Upper lobe of left lung (tissue), 4 donors: ENCODE data around the gene RHOB.

Source experiments
- CTCF ChIP-seq, 6 experiments: fragments of 450-650 bp in 4 of 6; fragments of 200-600 bp in 2 of 6; sonication (generic) in 2 of 6; IDR thresholded peaks; one replicate each; pipeline ENCODE4 v1.5.1; 2016 to 2019; ENCODE audit warnings: antibody characterized with exemption in 6 of 6
- POLR2A ChIP-seq, 4 donors: fragments of 450-650 bp; IDR thresholded peaks; one replicate each; pipeline ENCODE4 v1.5.1; 2016 to 2017; ENCODE audit warnings: antibody characterized with exemption in 4 of 4, mild to moderate bottlenecking in 2 of 4

- no peak for TF ChIP-seq POLR2A (IDR thresholded peaks at IDR 0.05)
- TF ChIP-seq CTCF (IDR thresholded peaks at IDR 0.05), result no peak
Observed at GRCh38 chr2:20433946-20434553, 12.8 kb upstream of the RHOB start.
